BJ (cell line): ENCODE results near the gene UBASH3B. TPM values are rescaled to one million over a fixed set of nuclear protein-coding genes. Genes with fewer than 3 reads are reported as not detected.
"Not testable (repeated sequence)": the region's sequence is repeated elsewhere in the genome, so short reads cannot be mapped to it uniquely, and the experiment has no call there.

Source experiments
- CTCF ChIA-PET: fragments of 350-600 bp; formaldehyde crosslinking; extraction: SDS; loops from one replicate; lab custom pipeline; 2021; ENCODE audit warnings: antibody characterized with exemption, inconsistent platforms; lab: Yijun Ruan, JAX
- POLR2A ChIA-PET: fragments of 300-600 bp; sonication (Branson Sonifier 250); formaldehyde crosslinking; extraction: SDS; loops from one replicate; lab custom pipeline; 2021; ENCODE audit warnings: antibody characterized with exemption; lab: Charles Lee
- DNase-seq: peaks from one replicate; pipeline ENCODE4 v3.0.0-alpha.2; 2011; ENCODE audit warnings: low read depth
- H3K27me3 ChIP-seq: 2 replicates; pipeline ENCODE4 v1.6.0; 2011; ENCODE audit warnings: low read length; ENCODE audit not compliant: control insufficient read depth, insufficient read depth
- H3K36me3 ChIP-seq: 2 replicates; pipeline ENCODE4 v1.5.1; 2011; ENCODE audit warnings: low read length; ENCODE audit not compliant: control insufficient read depth, insufficient read depth
- H3K4me3 ChIP-seq: 2 replicates; pipeline ENCODE4 v1.5.1; 2011; ENCODE audit warnings: low read depth, mild to moderate bottlenecking, control low read depth, low read length
- polyA minus RNA-seq: library from RNA; depleted of rRNA, polyadenylated mRNA; stranded (reverse); fragments of >200 nt; gene quantifications from 2 replicates; pipeline ENCODE4 v1.2.3, GENCODE V29; 2011; rRNA and poly(A)+ RNA removed
- polyA plus RNA-seq: library from polyadenylated mRNA; depleted of rRNA; stranded (reverse); fragments of >200 nt; gene quantifications from 2 replicates; pipeline ENCODE4 v1.2.3, GENCODE V29; 2011; rRNA removed
- TF ChIP-seq, protein P1 (sequence below): IDR thresholded peaks from 2 replicates; pipeline ENCODE4 v1.5.1; 2011; ENCODE audit warnings: low read depth, mild to moderate bottlenecking, control low read depth, inconsistent platforms, low read length, moderate library complexity; ENCODE audit not compliant: insufficient read depth

The UBASH3B gene, protein sequence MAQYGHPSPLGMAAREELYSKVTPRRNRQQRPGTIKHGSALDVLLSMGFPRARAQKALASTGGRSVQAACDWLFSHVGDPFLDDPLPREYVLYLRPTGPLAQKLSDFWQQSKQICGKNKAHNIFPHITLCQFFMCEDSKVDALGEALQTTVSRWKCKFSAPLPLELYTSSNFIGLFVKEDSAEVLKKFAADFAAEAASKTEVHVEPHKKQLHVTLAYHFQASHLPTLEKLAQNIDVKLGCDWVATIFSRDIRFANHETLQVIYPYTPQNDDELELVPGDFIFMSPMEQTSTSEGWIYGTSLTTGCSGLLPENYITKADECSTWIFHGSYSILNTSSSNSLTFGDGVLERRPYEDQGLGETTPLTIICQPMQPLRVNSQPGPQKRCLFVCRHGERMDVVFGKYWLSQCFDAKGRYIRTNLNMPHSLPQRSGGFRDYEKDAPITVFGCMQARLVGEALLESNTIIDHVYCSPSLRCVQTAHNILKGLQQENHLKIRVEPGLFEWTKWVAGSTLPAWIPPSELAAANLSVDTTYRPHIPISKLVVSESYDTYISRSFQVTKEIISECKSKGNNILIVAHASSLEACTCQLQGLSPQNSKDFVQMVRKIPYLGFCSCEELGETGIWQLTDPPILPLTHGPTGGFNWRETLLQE
- polyA plus RNA-seq (22.2 and 28.4 TPM in 2 replicates), polyA minus RNA-seq (52.9 and 101 TPM in 2 replicates)

- TF ChIP-seq, protein P1, sequence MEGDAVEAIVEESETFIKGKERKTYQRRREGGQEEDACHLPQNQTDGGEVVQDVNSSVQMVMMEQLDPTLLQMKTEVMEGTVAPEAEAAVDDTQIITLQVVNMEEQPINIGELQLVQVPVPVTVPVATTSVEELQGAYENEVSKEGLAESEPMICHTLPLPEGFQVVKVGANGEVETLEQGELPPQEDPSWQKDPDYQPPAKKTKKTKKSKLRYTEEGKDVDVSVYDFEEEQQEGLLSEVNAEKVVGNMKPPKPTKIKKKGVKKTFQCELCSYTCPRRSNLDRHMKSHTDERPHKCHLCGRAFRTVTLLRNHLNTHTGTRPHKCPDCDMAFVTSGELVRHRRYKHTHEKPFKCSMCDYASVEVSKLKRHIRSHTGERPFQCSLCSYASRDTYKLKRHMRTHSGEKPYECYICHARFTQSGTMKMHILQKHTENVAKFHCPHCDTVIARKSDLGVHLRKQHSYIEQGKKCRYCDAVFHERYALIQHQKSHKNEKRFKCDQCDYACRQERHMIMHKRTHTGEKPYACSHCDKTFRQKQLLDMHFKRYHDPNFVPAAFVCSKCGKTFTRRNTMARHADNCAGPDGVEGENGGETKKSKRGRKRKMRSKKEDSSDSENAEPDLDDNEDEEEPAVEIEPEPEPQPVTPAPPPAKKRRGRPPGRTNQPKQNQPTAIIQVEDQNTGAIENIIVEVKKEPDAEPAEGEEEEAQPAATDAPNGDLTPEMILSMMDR = peak; percentile 21; the same call in 1 of the 2 replicates
- Histone ChIP-seq H3K36me3 (no peaks in the 10 kb centered on the region), H3K4me3 (peak within 1 kb of the TSS; percentile 90), H3K27me3 (no peaks in the 10 kb centered on the region)
- ChIA-PET CTCF (interaction anchor here (0.6 to 2.0 kb wide), 13 partner anchors 14 to 198 kb away, joined by 3 to 12 read pairs (median 3); no protein-coding TSS in a partner anchor), POLR2A (interaction anchor here (0.6 to 0.9 kb wide), 3 partner anchors 9 to 82 kb away, joined by 3 to 5 read pairs (median 3); no protein-coding TSS in a partner anchor)
- DNase-seq = no peak
Measured at GRCh38 chr11:122655527-122656072, at the start of gene UBASH3B. Gene UBASH3B (plus strand): TSS chr11:122655722. CDS start chr11:122656050, 328 bp downstream.

- DNase-seq, H3K4me3 ChIP-seq, CTCF ChIA-PET, H3K36me3 ChIP-seq, POLR2A ChIA-PET, H3K27me3 ChIP-seq: not testable (repeated sequence)
Measured at GRCh38 chr11:122607162-122607561, 48.4 kb upstream of the UBASH3B start.

DNA sequence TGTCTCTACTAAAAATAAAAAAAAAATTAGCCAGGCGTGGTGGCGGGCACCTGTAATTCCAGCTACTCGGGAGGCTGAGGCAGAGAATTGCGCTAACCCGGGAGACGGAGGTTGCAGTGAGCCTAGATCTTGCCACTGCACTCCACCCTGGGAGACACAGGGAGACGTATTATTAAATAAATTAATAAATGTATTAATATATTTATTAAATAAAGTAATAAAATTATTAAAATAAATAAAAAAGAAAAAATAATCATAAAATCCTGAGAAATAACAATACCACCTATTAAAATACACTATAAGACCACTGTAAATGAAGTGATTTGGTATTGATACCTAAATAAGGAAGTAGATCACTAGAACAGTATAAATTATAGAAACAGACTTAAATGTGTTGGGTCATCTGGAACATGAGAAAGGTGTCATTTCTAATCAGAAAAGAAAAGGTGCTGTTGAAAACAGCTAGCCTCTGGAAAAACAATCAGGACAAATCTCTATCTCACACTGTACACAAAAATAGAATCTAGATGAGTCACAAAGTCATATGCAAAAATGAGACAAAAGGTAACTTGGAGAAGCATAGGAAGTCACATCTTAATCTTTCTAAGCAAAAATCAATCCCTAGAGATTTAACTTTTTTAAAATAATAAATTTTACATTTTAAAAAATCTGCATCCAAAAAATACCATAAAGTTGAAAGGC lies 43.2 kb upstream of the UBASH3B start:
- H3K36me3 ChIP-seq = no peaks in the 10 kb centered on the region
- H3K4me3 ChIP-seq = no peak overlapping the region
- ChIA-PET POLR2A (no interaction called here), CTCF (interaction anchor here (0.6 to 1.3 kb wide), 3 partner anchors 16 to 240 kb away, joined by 3 to 4 read pairs (median 3); no protein-coding TSS in a partner anchor)
- DNase-seq = no peak
- TF ChIP-seq, protein P1 = no peak
- H3K27me3 ChIP-seq = peaks cover 2% of the 10 kb centered on the region

DNA sequence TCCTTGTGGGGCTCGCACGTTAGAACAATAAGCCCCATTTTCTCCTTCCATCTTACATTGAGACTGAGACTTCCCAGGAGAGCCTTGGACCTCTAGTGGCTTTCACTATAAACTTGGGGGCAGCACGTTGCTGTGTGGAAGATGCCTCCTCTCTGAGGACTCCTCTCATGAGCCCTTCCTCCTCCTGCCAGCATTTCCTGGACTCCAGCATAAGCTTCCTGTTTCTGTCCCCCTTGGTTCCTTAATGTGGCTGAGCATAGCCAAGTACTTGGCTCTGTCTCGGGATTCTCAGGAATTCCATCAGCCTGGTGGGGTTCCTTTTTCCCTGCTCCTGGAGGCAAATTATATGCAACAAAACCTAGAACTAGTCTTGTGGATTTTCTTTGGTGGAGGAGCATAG lies 38.8 kb upstream of the UBASH3B start:
- DNase-seq = no peak
- TF ChIP-seq, protein P1 = no peak
- H3K36me3 ChIP-seq = no peaks in the 10 kb centered on the region
- no peak overlapping the region for H3K4me3 ChIP-seq
- H3K27me3 ChIP-seq = peaks cover 4% of the 10 kb centered on the region; the same call in 1 of the 2 replicates
- POLR2A ChIA-PET = no interaction called here
- CTCF ChIA-PET = interaction anchor here (1.0 kb wide), 1 partner anchor 180 kb away, joined by 3 read pairs; no protein-coding TSS in a partner anchor

DNA sequence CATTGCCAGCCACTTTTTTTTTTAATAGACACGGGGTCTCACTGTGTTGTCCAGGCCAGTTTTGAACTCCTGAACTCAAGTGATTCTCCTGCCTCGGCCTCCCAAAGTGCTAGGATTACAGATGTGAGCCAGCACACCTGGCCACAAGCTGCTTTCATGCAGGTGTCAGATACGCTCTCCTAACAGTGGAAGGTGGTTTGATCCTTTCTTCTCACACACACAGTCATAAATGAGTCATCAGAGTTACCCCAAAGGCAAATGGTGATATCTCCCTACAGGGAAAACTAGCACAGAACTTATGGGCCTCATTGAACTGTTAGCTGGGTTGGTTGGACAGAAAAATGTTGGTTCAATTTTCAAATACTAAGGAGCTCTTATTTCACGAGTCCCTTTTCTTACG lies 38.2 kb upstream of the UBASH3B start:
- ChIA-PET POLR2A (no interaction called here), CTCF (no interaction called here)
- TF ChIP-seq, protein P1 = no peak
- no peaks in the 10 kb centered on the region for H3K36me3 ChIP-seq
- H3K27me3 ChIP-seq = peaks cover 4% of the 10 kb centered on the region; the same call in 1 of the 2 replicates
- DNase-seq = no peak
- H3K4me3 ChIP-seq = no peak overlapping the region
